Stomach (tissue), 4 donors: ENCODE measurements around the gene FTSJ3.

Experiments
- CTCF ChIP-seq, 7 experiments: fragments of 450-650 bp in 4 of 7; fragments of 200-600 bp in 3 of 7; sonication (generic) in 3 of 7; IDR thresholded peaks; one replicate each; pipeline ENCODE4 v1.5.1; 2016 to 2019; ENCODE audit warnings: antibody characterized with exemption in 7 of 7, control low read depth in 2 of 7, mild to moderate bottlenecking in 1 of 7
- POLR2A ChIP-seq, 4 donors: fragments of 450-650 bp; IDR thresholded peaks; one replicate each; pipeline ENCODE4 v1.6.1; 2016; ENCODE audit warnings: antibody characterized with exemption in 4 of 4, control low read depth in 2 of 4, mild to moderate bottlenecking in 1 of 4, moderate library complexity in 1 of 4

- no peak for TF ChIP-seq CTCF (IDR thresholded peaks at IDR 0.05)
- TF ChIP-seq POLR2A (IDR thresholded peaks at IDR 0.05) = no peak
These were observed 348 bp upstream of the FTSJ3 start for GRCh38 chr17:63827801-63828221.
